GM20431 (cell line): ENCODE data around the gene ARSB.
"Not testable (repeated sequence)": the region's sequence is repeated elsewhere in the genome, so short reads cannot be mapped to it uniquely, and the experiment has no call there.

ENCODE experiments used
- in situ Hi-C: fragments of 300-500 bp; cut with MseI, MboI; formaldehyde crosslinking; loops from one replicate; pipeline ENCODE4 v1.15.0; 2020; ENCODE audit warnings: low sequenced_read_pairs; ENCODE audit not compliant: unreplicated experiment

Gene ARSB

GRCh38 chr5:78763659-78764189 is 221.4 kb downstream of the ARSB start:
- in situ Hi-C loops, result no loop called here

GRCh38 chr5:78762743-78763142 is 222.4 kb downstream of the ARSB start:
- in situ Hi-C loops, result not testable (repeated sequence)

DNA sequence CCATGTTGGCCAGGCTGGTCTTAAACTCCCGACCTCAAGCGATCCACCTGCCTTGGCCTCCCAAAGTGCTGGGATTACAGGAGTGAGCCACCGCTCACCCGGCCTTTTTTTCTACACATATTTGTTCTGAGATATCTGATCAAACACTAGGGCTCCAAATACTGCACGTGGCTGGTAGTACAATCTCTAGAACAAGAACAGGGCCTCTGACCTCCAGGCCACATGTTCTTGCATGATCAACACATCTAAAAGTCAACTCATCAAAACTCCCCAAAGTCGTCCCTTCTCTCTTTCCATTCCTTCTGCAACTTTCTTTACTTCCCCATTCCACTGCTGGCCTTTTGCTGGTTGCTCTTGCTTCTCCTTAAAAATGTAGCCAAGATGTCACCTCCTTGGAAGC is 223.3 kb downstream of the ARSB start:
- in situ Hi-C loops, result no loop called here

GRCh38 chr5:78760770-78761169 is 224.3 kb downstream of the ARSB start:
- in situ Hi-C loops, result no loop called here

DNA sequence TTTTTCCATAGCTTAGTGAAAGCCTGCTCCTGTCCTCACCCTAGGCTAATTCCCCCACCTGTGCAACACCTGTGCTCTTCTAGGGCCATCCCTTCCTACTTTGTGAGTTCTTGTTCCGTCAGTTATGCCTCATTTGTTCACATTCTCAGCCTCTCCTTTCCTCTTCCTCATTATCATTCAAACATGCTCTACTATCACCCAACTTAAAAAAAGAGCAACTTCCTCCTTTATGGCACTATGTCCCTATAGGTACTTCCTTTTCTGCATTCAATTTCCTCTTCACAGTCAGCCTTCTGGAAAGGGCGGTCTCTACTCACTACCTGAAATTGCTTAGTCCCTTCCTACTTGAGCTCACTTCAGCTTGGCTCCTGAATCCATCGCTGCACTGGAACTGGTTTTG is 224.7 kb downstream of the ARSB start:
- in situ Hi-C loops, result no loop called here

- in situ Hi-C loops, result no loop called here
Observed at GRCh38 chr5:78758169-78758839, 226.8 kb downstream of the ARSB start.

DNA sequence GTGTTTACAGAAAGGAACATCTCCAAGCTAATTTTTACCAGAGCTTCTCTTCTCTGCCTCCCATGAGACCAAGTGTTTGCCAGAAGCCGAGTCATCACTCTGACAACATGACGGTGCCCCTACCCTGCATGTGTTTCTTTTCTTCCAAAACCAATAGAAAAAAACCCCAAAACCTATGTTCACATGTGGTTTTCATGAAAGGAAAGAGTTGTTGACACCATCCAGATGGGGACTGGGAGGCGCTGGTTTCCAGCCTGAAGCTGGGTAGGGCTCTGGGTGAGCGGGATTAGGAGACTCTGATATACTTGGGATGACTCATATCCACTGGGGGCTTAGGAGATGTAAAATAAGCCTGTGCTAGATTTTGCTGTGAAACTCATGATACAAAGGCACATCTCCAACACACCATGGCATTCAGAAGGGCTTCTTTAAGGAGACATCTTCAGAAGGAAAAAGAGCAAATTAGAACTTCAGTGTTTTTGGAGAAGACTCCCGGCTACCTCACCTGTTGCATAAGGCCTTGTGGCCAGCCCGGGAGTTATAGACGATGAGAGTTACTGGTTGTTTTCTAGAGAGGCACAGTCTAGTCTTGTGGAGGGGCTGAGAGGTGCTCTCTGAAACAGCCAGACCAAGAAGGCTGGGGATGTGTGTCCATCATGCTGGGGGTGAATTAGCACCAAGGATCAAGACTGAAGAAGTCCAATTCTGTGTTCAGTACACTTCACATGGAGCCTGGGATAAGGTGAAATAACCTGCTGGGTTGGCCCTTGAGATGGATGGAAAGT is 227.6 kb downstream of the ARSB start:
- in situ Hi-C loops, result no loop called here

DNA sequence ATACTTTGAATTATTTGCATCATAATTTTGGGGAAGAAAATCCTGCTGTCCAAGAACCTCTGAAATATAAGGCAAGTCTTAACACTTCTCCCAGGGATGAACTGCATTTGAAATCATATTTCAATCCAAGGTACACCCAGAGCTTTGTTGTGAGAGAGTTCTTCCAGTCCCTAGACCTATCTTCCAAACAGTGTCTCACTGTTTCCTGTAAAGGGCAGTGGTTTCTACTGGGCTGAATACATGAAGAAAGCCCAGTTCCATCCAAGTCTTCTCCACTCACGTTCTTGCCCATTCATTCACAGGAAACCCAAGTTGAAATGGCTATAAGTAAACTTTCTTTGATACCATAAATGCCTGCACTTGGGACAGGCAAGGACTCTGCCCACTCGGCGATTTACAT is 228.3 kb downstream of the ARSB start:
- in situ Hi-C loops, result no loop called here

DNA sequence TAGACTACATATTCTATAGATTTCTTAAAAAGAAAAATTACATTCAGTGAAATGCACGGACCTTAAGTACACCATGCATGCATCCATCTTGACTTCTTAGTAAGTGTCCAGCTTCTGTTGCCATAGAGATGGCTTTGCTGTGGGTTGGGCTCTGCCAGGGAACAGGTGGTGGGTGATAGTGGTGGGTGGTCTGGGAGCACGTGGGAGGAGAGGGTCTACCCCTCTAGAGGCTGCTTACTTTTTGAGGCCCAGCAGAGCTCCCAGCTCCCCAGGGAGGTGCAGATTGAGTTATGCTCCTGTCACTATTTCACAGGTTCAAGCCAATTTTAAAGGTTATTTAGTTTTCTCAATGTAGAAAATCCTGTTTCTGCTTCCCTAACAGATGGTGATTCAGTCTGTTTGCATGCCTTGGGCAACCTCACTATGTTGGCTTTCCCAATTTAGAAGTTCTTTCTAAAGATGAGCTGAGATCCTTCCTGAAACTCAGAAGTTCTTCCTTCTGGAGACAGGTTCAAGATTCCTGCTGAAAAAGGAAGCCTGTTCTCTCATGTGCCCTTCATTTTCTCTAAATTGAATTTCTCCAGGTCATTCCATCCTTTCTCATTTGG is 229.2 kb downstream of the ARSB start:
- in situ Hi-C loops, result no loop called here

DNA sequence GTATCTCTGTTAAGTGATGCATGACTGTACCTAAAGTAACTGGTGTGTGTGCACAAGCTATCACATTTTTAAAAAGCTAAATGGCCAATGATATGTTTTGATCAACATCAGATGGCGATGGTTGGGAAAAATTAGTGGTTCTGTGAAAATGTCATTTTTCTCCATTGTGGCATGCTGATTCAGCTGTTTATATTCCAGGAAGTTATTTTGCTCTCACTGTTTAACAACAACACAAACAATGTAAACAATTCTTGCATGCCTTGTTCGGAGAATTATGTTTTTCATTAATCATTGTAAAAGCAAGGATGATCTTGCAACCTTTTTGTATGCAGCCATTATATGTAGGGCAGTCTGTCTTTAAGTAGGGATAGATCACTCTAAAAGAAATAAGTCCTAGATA is 230.5 kb downstream of the ARSB start:
- in situ Hi-C loops, result no loop called here

DNA sequence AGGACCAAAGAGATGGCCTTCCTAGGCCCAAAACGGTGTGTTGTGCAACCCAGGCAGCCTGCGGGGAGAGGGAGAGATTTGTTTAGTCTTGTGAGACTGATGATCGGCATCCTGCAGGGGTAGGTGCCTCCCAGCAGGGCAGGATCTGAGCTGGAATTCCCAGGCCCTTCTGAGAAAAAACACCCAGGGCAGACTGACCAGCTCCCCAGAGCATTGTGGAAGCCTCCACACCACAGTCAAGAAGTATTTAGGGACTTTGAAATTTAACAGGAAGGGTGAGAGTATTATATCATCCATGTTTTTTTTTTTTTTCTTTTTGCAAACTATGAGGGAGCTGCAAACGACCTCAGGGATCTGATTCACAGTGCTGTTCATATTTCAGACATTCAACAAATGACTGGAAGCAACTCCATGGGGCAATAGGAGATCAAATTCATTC is 232.0 kb downstream of the ARSB start:
- in situ Hi-C loops, result no loop called here

DNA sequence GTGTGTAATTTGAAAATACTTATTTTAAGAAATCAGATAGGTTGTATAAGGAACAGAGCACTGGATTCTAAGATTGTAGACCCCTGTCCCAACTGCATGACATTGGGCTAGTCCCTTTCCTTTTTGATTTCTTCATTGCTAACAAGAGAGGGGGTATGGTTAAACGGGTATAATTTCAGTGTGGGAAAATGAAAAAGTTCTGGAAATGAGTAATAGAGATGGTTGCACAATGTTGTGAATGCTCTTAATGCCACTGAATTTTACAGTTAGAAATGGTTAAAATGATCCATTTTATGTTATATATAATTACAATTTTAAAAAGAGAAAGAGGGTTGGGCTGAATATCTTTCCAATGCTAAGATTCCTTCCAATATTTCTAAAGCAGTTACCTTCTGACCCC is 233.2 kb downstream of the ARSB start:
- in situ Hi-C loops, result no loop called here

- in situ Hi-C loops, result no loop called here
Observed at GRCh38 chr5:78750281-78750680, 234.8 kb downstream of the ARSB start.

DNA sequence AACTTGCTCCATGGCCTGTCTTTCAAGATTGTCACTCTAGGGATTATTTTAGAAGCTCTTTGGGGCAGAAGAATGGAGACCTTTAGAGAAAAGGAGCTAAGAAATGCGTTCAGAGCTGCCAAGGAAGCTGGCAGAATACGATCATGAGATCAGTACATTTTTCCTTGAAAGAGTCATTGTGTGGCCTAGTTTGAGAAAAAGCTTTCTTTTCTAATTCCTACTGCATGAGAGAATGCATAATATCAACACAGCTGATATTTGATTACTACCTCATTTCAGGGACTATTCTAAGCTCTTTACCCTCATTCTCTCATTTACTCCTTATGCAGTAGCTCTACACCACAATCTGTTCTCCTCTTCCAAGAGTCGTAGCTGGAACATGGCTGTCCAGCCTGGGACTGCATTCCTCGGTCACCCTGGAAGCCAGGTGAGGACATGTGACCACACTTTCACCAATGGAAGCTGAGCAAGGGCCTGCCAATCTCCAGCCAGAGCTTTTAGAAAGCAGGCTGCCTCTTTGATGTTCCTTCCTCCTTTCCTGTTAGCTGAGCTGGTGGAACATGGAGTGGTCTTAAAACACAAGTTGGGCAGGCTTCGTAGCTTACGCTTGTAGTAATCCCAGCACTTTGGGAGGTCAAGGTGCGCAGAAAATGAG is 237.3 kb downstream of the ARSB start:
- in situ Hi-C loops, result no loop called here

DNA sequence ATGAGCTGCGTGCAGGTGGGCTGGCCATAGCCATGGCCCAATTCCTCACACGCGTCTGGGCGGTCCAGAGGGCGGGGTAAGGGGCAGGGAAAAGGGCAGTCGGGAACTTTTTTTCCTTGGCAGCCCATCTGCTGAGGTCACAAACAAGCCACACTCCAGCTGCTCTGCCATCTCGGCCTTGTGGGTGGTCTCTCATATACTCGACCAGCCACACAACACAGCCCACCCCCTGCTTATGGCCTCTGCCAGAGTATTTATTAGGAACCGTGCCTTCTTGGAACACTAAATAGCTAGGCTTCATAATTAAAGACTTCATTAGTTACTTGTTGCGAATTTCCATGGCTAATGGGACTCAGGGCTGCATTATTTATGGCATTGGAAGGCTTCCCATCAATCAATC is 238.1 kb downstream of the ARSB start:
- in situ Hi-C loops, result no loop called here

- in situ Hi-C loops, result no loop called here
Observed at GRCh38 chr5:78746021-78746770, 238.9 kb downstream of the ARSB start.

DNA sequence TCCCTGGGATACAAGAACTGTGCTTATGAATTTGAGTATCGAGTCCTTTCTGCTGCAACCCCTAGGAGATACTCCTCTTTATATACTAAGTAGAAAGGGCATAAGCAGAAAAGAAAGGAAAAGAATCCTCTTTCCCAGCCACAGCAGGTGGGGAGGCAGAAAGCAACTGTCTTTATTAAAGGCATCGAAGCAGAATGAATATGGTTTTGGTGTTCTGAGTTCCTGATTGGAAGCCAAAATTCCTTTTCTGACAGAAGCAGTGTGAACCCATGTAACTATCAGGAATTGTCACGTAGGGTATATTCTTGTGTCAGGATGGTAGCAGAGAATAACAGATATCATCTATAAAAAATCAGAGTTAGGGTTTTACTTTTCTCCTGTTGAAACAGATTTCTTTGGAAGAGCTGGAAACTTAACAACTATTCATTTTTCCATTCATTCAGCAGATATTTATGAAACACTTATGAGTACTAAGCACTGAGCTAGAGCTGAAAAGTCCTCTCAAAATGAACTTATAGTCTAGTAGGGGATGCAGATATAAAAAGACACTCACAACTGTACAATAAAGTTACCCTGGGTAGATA is 240.1 kb downstream of the ARSB start:
- in situ Hi-C loops, result no loop called here

DNA sequence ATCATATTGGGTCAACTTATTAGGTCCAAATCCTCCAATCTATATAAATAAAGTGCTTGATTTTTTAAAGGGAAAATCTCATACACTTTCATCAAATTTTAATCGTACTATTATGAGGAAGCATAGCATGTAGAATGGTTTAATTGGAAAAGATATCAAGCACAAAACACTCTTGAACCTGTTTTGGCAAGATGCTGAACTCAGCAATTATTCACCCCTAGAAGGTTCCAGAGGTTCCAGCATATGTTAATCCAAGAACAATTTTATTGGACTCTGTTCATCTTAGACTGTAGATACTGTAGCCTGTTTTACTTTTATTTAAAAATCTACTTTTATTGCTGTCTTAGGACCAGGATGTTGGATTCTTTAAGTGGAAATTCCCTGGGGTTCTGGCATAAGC is 244.1 kb downstream of the ARSB start:
- in situ Hi-C loops, result no loop called here

- in situ Hi-C loops, result no loop called here
Observed at GRCh38 chr5:78738693-78739300, 246.3 kb downstream of the ARSB start.
